NOMO-1 (cell line): ENCODE measurements around the gene TM6SF1.
"Not testable (repeated sequence)": the region's sequence is repeated elsewhere in the genome, so short reads cannot be mapped to it uniquely, and the experiment has no call there.

ENCODE experiments used
- DNase-seq, 2 experiments: peaks; one replicate each; lab custom pipeline; 2025; ENCODE audit not compliant: unreplicated experiment in 2 of 2; lab: John Stamatoyannopoulos, UW

Gene TM6SF1

DNA sequence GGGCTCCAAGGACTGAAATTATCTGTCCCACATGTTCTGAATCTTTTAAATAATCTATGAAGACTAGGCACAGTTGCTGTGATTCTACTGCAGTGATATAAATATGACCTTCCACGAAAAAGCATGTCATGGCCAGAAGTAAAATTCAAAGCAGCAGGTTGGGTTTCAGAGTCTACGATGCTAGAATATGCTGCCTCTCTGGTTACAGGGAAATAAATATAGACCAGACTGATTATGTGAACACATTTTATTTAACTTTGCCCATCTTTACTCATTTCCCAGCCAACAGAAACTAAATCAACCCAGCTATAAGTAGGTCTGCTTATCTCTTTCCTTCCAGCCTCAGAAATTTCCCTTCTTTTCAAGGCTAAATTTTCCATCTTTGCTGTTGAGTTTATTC lies 19.9 kb upstream of the TM6SF1 start:
- DNase-seq, result no peak

DNA sequence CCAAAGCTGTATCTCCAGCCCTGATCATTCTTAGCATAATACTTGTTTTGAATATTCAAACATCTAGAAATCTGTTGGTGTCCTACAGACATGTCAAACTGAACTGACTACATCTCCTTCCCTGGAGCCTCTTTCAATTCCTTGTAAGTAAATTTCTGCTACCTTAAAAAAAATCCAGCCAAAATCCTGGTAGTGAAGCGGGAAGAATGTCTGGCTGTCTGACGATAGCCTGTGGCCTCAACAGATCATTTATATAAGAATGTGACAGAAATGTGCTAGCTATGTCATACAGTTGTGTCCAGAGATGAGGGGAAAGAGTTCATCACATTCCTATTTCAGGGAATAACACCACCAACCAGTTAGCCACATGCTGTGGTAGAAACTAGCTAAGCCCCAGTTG lies 18.6 kb upstream of the TM6SF1 start:
- DNase-seq, result no peak

DNA sequence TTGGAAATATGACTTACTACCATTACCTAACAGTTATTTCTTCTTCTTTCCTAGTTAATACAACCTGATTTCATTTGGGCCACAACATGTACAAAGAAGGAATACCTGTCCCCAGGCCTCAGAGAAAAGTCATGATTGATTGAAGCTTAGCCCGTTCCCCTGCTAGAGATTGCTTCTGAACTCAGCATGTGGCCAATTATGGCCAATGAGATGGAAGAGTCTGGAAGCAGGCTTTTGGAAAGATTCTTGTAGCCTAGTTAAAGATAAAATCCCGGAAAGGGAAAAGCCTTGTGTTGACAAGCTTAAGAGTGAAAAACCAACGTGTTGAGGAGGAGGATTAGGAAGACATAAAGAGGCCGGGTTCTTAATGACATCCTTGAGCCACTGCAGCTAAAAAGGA lies 17.0 kb upstream of the TM6SF1 start:
- DNase-seq, result no peak

DNA sequence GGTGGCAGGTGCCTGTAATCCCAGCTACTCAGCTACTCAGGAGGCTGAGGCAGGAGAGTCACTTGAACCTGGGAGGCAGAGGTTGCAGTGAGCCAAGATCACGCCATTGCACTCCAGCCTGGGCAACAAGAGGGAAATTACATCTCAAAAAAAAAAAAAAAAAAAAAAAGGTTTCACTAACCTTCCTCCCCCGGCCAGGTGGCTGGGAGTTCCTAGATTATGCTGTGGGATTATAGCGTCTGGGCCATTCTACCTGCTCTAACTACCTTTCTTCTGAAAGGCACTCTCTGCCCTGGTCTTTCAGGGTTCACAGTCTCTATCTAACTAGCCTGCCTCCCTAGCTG lies 15.5 kb upstream of the TM6SF1 start:
- DNase-seq, result not testable (repeated sequence)

DNA sequence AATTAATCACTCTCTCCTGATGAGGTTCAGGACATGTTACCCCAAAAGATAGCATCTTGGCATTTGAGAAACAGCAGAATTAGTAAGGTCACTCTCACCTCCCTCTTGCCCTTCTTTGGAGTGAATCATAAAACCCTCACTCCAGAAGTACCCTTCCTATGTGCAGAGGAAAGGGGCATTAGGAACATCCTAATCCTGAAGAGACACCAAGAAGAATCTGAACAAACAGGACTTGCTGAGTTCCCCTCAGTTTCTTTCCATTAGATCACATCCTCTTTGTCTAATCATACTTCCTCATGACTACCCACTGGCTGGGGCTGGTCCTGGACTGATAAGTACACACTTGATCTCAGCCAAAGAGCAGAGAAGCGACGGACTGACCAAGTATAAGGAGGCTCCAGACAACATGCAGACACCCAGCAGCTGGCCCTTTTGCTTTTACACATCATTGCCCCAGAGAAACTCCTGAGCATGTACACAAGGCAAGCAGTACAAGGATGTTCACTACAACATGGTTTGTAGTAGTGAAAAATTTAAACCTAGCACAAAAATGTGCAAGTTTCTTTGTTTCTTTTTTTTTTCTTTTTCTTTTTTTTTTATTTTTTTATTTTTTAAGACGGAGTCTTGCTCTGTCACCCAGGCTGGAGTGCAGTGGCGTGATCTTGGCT lies 15.0 kb upstream of the TM6SF1 start:
- DNase-seq, result peak; percentile 49 to 87

DNA sequence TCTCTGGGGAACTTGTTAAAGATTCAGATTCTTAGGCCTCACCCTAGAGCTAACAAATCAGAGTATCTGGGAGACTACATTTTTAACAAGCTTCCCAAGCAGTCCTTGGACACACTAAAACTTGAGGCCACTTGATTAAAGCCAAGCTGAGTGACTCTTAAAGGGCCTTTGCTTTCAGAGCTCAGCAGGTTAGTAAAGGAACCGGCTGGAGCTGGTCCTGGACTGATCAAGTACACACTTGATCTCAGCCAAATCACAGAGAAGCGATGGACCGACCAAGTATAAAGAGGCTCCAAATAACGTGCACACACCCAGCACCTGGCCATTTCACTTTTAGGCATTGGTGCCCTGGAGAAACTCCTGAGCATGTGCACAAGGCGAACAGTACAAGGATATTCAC lies 12.9 kb upstream of the TM6SF1 start:
- DNase-seq, result no peak

DNA sequence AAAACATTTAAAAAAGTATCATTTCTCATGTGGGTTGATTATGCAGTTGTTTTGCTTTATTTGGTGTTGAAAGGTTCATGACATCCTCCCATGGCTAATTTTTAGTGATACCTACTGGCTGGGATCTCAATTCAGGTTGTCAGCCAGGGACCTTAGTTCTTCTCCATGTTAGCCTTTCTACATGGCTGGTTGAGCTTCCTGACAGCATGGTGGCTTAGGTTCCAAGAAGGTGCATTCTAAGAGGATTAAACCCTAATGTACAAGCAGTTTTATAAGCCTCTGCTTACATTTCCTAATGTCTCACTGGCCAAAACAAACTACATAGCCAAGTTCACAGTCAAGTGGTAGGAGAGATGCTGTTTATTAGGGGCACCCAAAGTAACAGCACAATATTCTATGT lies 9.4 kb upstream of the TM6SF1 start:
- no peak for DNase-seq

DNA sequence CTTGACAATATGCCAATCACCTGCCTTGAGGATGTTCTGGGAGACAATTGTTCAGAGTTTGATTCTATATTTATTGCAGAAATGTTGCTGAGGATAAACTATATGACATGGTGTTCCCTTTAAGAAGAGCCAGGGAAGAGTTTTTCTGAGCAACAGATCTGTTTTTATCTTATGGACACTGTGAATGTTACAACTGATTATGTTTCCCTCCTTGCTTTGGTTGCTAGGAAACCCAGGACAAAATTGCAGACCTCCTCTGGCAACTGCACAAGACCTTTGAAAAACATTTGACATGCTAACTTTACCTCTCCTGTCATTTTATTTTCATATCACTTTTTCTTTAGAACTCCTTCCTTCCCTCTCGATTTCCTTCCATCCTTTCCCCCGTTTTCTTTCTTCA lies 8.2 kb upstream of the TM6SF1 start:
- no peak for DNase-seq

DNA sequence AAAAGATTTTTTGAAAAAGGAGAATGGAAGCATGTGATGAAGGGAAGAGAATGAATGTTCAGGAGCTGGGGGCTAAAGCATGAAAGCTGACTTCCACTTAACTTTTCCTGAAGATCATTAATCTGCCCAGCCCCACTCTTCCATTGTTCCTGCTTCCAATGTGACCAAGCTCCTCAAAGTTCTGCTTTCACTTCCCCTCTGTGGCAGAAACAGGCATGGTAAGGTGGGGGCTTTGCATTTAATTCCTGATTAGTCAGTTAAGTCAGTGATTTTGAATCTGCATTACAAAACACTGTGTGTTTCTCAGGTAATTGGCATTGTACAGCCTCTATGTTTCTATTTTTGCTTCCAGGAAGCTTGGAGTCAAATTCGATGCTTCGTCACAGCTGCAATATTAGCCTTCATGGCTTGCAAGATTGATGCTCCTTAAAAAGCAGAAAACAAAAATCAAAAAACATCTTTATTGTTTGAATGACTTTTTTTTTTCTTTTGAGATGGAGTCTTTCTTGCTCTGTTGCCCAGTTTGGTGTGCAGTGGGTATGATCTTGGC lies 7.3 kb upstream of the TM6SF1 start:
- peak; percentile 61 to 73 for DNase-seq

DNA sequence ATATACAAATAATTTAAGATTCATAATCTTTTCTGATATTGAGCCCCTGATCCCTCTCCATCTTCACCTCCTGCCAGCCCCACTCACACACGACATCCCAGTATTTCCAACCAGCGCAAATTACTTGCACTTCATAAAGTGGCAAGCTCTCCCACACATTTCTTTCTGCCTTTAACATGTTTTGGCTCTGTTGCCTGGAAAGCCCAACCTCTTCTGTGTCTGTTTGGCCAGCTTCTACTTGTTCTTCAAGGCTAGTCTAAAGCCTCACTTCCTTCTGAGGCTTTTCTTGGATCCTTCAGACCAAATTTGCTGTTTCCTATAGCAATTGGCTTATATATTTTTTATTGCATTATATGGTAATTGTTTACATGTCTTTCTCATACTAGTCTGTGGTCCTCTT lies 5.1 kb upstream of the TM6SF1 start:
- DNase-seq, result no peak

DNA sequence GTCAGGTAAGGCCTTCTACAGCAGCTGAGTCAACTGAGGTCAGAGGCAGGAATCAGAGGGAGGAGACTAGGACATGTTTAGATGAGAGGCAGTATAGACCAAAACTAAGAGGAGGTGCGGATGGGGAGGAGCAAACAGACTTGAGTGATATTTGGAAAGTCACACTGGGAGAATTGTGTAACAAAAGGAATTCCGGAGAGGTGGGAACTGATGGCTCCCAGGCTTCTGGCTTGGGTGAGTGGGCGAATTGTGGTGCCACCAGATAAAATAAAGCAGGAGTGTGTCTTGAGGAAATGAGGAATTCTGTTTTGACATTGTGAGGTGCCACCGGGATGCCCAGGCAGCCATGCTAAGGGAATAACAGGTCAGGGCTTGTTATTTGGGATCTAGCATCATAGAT lies 3.3 kb upstream of the TM6SF1 start:
- DNase-seq, result no peak

DNA sequence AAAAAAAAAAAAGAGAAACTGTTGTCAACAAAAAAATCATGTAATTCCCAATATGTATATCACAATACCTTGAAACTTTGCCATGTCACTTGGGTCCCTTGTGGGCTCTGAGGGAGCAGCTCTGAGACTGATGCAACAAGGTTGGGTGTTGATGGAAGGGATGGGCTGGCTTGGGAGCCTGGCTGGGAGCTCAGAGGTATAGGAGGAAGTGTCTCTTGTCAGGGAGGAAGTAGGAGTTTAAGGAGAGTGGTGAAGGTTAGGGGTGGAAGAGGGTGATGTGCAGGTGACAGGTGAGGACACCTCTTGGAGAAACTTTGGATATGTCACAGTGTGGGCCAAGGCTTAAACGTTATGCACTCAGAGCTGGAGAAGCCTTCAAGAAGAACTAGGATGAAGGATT lies 2.0 kb upstream of the TM6SF1 start:
- DNase-seq, result no peak

DNA sequence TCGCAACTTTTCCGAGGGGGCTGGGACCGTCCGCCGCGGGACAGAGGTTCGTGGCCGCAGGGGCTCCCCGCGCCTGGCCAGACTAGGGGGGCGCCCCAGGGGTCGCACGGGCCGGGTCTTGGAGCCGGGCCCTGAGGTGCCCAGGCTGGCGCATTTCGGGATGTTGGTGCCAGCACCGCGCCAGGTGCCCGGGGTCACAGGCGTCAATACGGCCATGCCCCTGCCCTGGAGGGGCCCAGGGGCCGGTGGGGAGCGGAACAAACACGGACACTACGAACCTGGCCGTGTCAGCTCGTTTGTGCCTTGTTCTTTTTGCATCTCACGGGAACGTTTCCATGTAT lies 366 bp downstream of the TM6SF1 start:
- no peak for DNase-seq

DNA sequence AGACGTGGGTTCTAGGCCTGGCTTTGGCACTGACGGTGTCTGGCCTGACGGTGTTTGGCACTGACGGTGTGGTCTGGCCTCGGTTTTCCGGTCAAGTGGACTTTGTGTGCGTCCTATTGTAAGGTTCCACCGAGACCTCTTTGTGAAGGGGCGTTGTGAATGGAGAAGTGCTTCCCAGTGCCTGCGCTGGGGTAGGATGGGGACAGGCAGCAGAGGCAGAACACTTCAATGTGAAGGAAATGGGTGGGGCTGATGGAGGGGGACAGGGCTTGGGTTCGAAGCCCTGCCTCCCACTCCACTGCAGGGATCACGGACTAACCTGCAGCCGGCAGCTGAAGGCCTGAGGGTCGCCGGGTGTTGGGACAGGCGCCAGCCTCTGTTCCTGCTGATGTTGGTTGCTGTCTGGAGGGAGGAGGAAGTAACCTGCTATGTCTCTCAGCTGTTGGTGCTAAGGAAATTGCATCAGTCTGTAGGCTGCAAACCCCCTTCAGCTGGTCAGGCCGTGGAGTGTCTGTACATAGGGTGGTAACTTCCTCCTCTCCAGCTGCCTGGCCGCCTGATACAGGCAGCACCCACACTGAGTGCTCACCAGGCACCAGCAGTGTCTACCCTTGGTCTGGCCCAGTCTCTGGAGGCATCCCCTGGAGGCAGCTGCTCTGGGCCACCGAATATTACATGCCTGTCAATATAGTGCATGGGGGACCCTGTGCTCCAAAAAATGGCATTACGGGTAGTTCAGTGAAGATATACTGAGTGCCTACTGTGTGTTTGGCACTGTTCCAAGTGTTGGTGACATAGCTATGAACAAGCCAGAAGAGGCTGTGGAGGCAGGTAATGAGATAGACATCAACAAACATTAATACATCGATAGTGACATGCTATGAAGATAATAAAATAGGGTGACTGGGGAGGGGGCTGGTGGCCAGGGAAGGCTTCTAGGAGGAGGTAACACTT lies 1.1 kb downstream of the TM6SF1 start:
- DNase-seq, result peak; percentile 95 to 98

DNA sequence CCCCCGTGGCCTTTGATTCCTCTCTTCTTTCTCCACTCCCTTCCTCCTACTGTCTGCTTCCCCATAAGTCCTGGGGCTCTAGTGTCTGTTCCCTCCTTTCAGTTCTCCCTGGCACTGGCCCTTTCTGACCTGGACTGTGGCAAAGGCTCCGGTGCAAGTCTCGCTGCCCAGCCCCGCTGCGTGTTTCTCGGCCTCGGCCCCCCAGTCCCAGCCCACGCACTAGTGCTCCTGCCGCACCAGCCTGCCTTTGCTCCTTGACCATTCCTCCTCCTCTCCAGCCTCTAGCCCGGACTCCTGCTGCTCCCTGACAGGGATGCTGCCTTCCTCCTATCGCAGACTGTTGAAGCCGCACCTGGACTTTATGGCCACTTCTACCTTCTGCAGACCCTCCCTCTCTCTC lies 2.1 kb downstream of the TM6SF1 start:
- no peak for DNase-seq

DNA sequence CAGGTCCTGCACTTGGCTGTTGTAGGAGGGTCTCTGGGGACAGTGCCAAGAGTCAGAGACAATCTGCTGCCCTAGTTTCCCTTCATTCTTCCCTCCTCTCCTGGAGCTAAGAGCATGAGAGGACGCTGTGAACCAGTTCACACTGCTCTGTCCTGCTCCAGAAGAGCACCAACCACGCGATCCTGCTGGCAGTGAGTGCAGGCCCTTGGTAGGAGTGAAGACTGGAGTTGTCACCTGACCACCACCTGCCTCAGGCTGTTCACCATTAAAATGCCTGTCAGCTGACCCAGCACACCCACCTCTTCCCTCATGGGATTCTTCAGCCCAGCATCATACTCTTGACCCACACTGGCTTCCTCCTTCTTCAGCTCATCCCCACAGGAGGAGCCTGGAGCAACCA lies 2.9 kb downstream of the TM6SF1 start:
- DNase-seq, result no peak

DNA sequence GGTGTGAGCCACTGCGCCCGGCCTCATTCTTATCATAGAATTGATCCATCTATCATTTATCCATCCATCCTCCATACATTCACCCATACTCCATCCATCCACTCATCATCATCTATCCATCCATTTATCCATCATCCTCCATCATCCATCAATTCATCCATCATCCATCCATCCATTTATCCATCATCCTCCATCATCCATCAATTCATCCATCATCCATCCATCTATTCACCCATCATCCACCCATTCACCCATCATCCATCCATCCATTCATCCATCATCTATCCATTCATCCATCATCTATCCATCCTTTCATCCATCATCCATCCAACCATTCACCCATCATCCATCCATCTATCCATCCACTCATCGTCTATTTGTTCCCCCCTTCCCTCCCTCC lies 3.7 kb downstream of the TM6SF1 start:
- no peak for DNase-seq

DNA sequence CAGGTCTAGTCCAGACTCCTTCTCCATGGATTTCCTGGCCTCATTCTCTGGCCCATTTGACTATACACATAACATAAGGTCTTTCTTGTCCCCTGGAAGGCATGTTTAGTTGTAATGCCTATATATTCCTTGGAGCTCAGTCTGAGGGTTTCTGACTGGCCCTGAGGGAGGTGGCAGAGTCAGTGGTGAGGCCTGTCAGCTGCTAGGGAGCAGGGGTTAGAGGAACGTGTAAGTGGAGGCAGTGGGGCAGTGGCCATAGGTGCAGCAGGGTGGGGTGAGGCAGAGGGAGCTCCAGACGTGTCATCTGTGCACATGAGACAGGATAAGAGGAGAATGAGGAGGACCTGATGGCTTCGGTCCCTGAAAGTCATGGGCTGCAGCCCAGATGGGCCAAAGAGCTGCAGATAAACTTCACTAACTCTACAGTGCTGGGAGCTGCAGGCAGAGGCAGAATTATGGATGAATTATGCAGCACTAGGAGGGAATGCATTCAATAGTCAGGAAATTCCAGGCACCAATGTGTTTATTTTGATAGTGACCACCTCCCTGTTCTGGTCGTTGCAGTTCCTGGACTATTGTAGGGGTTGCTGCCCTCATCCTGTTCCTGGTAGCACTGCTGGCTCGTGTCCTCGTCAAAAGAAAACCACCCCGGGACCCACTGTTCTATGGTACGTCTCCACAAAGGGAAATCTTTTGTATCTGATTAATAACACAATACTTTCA lies 4.9 kb downstream of the TM6SF1 start:
- no peak for DNase-seq

DNA sequence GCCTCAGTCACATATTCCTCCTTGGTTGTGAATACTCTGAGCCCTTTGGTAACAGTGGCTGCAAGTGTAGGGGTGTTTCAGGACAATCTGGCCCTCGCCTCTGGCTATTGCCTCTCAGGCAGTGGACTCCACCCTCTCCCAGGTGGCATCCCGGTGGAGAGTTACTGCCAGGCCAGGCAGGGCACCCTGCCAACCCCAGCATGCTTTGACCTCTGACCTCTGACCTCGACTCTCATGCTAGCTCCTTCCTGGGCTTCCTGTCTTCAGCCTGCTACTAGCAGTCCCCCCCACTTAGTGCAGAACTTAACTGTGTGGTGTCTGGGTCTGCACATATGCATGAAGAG lies 5.5 kb downstream of the TM6SF1 start:
- no peak for DNase-seq

DNA sequence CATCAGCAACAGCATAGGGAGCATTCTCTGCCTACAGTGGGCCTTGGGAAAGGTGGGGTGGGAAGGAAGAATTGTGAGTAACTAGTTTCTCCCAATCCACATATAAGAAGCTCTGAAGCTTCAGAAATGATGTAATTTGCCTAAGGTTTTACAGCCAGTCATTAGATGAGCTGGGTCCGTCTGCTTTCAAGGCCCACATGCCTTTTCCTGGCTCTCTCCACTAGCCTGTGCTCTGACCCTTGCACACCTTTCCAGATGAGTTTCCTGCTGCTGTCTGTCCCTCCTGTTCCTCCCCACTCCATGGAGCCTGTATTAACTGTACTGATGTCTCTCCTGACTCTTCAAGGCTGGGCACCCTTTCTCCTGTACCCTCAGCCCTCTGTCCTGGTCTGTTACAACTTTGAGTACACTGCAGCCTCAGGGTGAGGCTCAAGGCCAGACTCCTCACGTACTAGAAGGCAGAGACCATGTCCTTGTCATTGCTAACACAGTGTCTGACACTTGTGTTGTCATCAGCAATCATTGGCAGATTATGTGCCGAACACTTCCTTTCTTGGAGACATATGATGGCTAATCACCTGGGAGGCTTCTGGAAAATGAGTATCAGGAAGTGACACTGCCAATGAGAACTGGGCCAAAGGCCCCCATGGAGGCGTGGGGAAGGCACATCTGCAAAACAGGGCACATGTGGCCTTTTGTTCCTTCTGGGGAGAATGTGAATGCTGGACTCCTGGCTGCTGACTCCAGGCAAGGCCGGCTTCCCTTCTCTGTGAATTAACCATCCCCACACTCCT lies 6.6 kb downstream of the TM6SF1 start:
- no peak for DNase-seq

DNA sequence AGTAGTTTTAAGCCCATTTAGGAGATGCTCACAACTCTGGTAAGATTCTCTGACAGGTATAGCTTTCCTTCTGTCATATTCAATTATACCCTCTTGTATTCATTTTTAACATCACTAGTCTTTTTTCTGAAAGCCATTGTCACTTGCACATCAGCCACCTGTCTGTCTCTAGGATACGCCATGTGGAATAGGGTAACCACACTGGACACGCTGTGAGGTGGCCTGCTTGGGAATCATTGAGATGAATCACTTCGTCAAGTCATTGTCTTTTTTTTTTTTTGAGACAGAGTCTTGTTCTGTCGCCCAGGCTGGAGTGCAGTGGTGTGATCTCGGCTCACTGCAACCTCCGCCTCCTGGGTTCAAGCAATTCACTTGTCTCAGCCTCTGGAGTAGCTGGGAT lies 7.4 kb downstream of the TM6SF1 start:
- no peak for DNase-seq
